C4-2B (cell line): ENCODE results near the gene PLA2G4B.

ENCODE experiments used
- ZFX ChIP-seq: fragments of 450-650 bp; IDR thresholded peaks from 2 replicates; pipeline ENCODE4 v1.6.1; 2017
- TF ChIP-seq, protein P1 (sequence below): fragments of 450-650 bp; conservative IDR thresholded peaks from 2 replicates; pipeline ENCODE4 v1.5.1; 2017; ENCODE audit warnings: mild to moderate bottlenecking

DNA sequence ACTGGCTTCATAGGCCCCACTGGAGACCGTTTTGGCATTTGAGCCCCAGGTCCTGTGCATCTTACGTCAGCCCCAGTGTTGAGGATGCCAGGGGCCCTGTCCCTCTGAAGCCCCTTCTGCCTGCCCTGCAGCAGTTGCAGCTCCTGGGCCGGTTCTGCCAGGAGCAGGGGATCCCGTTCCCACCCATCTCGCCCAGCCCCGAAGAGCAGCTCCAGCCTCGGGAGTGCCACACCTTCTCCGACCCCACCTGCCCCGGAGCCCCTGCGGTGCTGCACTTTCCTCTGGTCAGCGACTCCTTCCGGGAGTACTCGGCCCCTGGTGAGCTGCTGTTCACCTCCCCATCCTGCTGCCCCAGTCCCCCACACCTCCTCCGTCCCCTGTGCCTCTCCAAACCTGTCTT is 8.6 kb downstream of the PLA2G4B start:
- TF ChIP-seq, protein P1, sequence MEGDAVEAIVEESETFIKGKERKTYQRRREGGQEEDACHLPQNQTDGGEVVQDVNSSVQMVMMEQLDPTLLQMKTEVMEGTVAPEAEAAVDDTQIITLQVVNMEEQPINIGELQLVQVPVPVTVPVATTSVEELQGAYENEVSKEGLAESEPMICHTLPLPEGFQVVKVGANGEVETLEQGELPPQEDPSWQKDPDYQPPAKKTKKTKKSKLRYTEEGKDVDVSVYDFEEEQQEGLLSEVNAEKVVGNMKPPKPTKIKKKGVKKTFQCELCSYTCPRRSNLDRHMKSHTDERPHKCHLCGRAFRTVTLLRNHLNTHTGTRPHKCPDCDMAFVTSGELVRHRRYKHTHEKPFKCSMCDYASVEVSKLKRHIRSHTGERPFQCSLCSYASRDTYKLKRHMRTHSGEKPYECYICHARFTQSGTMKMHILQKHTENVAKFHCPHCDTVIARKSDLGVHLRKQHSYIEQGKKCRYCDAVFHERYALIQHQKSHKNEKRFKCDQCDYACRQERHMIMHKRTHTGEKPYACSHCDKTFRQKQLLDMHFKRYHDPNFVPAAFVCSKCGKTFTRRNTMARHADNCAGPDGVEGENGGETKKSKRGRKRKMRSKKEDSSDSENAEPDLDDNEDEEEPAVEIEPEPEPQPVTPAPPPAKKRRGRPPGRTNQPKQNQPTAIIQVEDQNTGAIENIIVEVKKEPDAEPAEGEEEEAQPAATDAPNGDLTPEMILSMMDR = no peak
- TF ChIP-seq ZFX = no peak
